ENCODE data around the gene CYCS.

- TF ChIP-seq CTCF (IDR thresholded peaks at IDR 0.05; ENCODE audit: low read length) (no peak), EZH2 (IDR thresholded peaks at IDR 0.05; ENCODE audit: borderline replicate concordance, low read length) (no peak)
Measured at GRCh38 chr7:25105911-25106310, 19.1 kb downstream of the CYCS start.
